HEK293T (cell line): ENCODE measurements around the gene ADH7.

Source experiments
- BHLHE40 ChIP-seq: fragments of 450-650 bp; IDR thresholded peaks from 2 replicates; pipeline ENCODE4 v1.6.1; 2016; ENCODE audit warnings: mild to moderate bottlenecking, moderate library complexity, borderline replicate concordance
- FOXM1 ChIP-seq: fragments of 450-650 bp; IDR thresholded peaks from 2 replicates; pipeline ENCODE4 v1.6.1; 2017; ENCODE audit warnings: mild to moderate bottlenecking, borderline replicate concordance
- TARDBP ChIP-seq: fragments of 450-650 bp; IDR thresholded peaks from 2 replicates; pipeline ENCODE4 v1.6.1; 2016
- ZNF384 ChIP-seq: fragments of 450-650 bp; IDR thresholded peaks from 2 replicates; pipeline ENCODE4 v1.6.1; 2016

GRCh38 chr4:99402765-99403164, 32.4 kb downstream of the ADH7 start:
- TF ChIP-seq ZNF384 (no peak), BHLHE40 (no peak), TARDBP (no peak), FOXM1 (no peak)
